Measurements from ENCODE around the gene DDX52.
"Not testable (repeated sequence)": the region's sequence is repeated elsewhere in the genome, so short reads cannot be mapped to it uniquely, and the experiment has no call there.

The DDX52 gene

GRCh38 chr17:37643118-37643766 is at the start of gene DDX52:
TSS of gene DDX52 (minus strand) at chr17:37643446. CDS start at chr17:37643420, 26 bp downstream.
- DNase-seq = no peak

- DNase-seq = no peak
Measured at GRCh38 chr17:37691807-37692206, 48.6 kb upstream of the DDX52 start.

GRCh38 chr17:37689317-37689716 is 46.1 kb upstream of the DDX52 start:
- no peak for DNase-seq

GRCh38 chr17:37683454-37683984 is 40.3 kb upstream of the DDX52 start:
- no peak for DNase-seq

GRCh38 chr17:37682007-37682406 is 38.8 kb upstream of the DDX52 start:
- DNase-seq = no peak

- not testable (repeated sequence) for DNase-seq
Measured at GRCh38 chr17:37679995-37680394, 36.7 kb upstream of the DDX52 start.

GRCh38 chr17:37678036-37678435 is 34.8 kb upstream of the DDX52 start:
- no peak for DNase-seq

GRCh38 chr17:37677021-37677420 is 33.8 kb upstream of the DDX52 start:
- DNase-seq = no peak

- DNase-seq = no peak
Measured at GRCh38 chr17:37676115-37676925, 33.1 kb upstream of the DDX52 start.

- DNase-seq = no peak
Measured at GRCh38 chr17:37674511-37674910, 31.3 kb upstream of the DDX52 start.

- DNase-seq = no peak
Measured at GRCh38 chr17:37673386-37673785, 30.1 kb upstream of the DDX52 start.

GRCh38 chr17:37672548-37673078 is 29.4 kb upstream of the DDX52 start:
- DNase-seq = no peak

- DNase-seq = no peak
Measured at GRCh38 chr17:37671824-37672547, 28.7 kb upstream of the DDX52 start.

- no peak for DNase-seq
Measured at GRCh38 chr17:37671028-37671823, 28.0 kb upstream of the DDX52 start.

- DNase-seq = no peak
Measured at GRCh38 chr17:37667039-37667438, 23.8 kb upstream of the DDX52 start.

- DNase-seq = no peak
Measured at GRCh38 chr17:37664214-37664613, 21.0 kb upstream of the DDX52 start.

GRCh38 chr17:37662353-37662752 is 19.1 kb upstream of the DDX52 start:
- no peak for DNase-seq

GRCh38 chr17:37661400-37662014 is 18.3 kb upstream of the DDX52 start:
- DNase-seq = no peak

GRCh38 chr17:37659925-37660324 is 16.7 kb upstream of the DDX52 start:
- no peak for DNase-seq

- DNase-seq = no peak
Measured at GRCh38 chr17:37657202-37657601, 14.0 kb upstream of the DDX52 start.

GRCh38 chr17:37651849-37652248 is 8.6 kb upstream of the DDX52 start:
- no peak for DNase-seq

Data from cortex of kidney (tissue), 1 donor.